Measurements from ENCODE around the gene CRYGS.
"Not testable (repeated sequence)": the region's sequence is repeated elsewhere in the genome, so short reads cannot be mapped to it uniquely, and the experiment has no call there.

Gene CRYGS

DNA sequence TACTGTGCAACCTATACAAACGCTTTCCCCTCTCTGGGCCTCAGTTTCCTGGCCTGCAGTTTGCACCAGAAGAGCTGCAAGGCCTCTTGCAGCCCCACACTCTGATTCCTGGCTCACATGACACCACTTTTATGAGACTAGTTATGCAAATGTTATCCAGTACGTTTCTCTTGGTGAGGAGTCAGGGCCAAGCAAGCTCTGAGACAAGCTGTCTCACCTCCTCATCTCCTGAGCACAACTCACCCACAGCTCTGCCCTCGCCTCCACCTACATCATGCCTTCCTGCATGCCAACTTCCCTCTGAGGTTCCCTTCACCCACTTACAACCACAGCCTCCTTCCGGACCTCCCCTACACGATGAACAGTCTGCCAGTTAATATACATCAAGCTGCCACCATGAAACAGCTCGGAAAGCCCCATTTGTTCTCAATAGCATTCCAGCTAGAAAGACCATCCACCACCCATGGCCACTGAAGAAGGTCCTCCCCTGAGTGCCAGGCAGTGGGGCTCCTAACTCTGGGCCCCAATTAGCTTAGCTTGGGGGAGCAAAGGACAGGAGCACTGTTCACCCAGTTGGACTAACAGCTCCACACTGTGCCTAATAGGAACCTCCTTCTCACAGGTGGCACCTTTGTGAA lies 25.0 kb downstream of the CRYGS start:
- DNase-seq (ENCODE audit: low spot score), result peak; percentile 48

DNA sequence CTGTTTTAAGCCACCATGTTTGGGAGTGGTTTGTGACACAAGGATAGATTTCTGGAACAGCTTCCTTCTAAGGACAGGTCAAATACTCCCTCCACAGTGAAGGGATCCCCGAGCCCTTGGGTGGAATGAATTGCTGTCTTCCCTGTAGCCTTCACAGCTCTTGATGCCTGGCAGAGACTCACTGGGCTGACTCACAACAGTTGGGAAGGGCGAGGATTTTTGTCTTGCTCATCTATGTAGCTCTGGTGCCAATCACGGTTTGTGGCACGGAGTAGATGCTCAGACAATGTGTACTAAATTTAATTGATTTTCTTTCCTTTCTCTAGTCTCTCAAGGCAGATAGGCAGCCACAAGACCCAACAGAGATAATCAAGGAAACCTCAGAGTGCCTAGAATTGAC lies 27.0 kb downstream of the CRYGS start:
- no peak for DNase-seq (ENCODE audit: low spot score)

DNA sequence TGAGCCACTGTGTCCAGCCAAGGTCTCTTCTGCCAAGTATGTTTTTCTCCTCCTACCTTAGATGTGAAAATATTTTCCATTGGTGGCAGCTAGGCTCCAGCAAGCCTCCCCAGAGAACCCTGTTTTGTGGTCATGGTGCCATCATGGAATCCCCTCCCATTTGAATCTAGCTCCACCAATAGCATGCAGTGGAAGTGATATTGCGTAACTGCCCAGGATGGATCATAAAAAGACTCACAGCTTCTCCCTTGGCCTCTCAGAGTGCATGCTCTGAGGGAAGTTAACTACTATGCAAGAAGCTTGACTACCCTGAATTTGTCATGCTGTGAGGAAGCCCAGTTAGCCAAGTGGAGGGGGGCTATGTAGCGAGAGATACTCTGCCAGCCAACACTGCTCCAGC lies 27.5 kb downstream of the CRYGS start:
- no peak for DNase-seq (ENCODE audit: low spot score)

DNA sequence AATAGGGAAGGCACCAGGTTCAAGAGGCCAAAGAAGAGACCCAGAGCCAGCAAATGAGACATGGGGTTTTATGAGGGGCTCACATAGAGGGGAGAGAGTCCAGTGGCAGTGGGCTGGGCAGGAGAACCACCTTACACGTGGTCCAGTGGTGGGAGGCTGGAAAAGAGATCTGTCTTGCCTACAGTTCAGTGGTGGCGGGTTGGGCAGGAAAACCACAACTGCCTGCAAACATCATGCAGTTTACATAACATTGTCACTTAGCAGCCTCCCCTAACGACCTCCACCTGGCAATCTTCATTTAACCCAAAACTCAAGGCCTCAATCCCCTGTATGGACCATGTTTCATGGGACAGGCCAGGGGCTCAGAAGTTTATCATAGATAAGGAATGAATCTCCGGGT lies 29.1 kb downstream of the CRYGS start:
- no peak for DNase-seq (ENCODE audit: low spot score)

DNA sequence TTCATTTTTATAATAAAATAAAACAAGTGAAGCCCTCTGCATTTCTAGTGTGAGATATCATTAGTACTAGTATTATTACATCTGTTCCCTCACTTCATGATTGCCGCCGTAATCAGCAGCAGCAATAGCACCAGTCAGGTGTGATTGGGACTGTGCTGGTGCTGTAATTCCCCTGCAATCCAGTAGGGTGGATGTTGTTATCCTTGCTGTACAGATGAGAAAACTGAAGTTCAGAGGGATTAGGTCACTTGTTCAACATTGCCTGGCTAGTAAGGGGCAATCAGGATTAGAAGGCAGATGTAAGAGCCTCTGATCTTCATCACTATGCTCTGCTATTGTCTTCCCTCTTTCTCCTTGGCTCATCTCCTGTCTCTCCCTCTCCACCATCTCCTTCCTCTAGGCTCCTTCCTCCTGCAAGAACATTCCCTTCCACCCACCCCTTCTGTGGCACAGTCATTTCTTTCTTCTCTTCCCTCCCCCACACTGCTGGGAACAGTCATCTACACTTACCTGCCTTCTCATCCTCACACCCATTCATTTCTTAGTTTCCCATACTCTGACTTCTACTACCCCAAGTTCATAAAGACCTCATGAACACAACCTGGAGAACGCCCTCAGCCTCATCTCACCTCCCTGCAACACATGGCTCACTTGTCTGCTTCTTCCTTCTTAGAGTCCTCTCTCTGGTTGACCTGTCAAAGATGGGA lies 29.7 kb downstream of the CRYGS start:
- DNase-seq (ENCODE audit: low spot score), result peak; percentile 36

DNA sequence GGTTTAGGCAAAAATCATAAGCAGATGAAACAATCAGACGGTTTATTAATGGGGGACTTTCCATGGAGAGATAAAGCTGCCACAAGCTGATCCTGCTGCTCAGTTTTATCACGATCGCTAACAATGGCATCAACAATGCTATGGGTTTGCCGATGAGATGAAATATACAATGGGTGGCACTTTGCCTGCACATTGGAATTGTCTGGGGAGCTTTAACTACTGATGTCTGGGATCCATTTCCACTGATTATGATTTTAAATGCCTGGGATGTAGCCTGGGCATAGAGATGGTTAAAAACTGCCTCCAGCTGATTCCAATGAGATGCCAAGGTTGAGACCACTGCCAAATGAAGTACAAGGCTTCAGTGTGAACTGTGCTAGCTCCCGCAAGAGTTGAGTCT lies 30.8 kb downstream of the CRYGS start:
- no peak for DNase-seq (ENCODE audit: low spot score)

DNA sequence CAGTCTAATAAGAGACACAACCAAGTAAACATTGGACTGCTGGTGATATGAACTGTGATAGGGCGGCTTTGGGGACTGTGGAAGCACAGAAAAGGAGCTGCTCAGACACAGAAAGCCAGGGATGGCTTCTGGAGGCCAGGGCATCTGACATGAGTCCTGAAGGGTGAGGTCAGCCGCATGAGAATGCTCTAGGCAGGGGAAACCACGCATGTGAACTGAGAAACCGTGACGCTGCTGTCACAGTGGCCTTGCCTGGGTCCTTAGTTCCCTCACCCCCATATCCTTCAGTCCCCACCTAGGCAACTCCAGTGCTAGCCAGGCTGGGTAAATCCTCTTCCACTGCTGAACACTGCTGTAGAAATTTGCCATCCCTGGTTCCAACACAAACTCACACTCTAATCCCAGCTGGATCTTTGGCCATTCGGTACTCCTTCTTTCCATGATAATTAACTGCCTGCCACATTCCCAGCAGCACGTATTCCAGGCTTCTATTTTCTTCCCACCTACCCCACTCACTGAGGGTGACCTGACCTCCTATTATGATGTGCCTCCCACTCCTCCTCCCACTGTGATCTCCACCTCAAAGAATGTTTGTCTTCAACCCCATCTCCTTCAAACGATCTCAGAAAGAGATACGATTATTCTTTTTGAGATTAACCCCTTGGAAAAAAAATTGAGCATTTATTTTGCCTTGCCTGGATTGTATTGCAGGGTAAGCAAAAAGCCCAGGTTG lies 31.4 kb downstream of the CRYGS start:
- DNase-seq (ENCODE audit: low spot score), result no peak

DNA sequence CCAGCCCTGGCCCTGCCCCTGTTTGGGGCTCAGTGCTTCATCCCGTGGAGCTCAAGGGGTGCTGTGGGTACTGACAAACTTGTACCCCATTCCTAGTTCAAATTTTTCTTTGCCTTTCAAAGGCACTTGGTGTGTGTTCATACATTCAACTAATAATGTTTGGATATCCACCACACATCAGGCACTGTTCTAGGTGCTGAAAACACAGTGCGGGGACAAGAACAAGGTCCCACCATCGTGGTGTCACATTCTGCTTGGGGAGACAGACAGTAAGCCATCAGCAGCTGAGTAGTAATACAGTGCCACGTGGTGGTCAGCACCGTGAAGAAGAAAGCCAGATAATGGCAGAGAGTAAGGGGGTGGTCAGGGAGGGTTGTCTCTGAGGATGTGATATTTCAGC lies 32.5 kb downstream of the CRYGS start:
- no peak for DNase-seq (ENCODE audit: low spot score)

DNA sequence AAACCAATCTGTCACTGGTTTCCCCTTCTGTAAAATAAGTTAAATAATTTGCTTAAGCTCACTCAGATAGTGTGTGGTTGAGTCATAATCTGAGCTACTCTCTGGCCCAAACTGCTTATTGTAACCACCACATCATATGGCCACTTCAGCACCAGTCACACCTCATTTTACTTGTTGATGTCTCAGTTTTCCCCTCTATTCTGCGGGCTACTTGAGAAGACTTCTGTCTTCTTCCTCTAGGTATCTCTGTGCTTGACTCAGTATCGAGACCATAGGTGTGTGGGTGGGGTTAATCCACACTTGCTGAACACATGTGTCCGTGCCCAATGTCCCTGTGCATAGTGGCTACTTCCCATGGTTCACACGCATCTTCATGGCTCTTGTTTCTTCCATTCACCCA lies 32.9 kb downstream of the CRYGS start:
- no peak for DNase-seq (ENCODE audit: low spot score)

DNA sequence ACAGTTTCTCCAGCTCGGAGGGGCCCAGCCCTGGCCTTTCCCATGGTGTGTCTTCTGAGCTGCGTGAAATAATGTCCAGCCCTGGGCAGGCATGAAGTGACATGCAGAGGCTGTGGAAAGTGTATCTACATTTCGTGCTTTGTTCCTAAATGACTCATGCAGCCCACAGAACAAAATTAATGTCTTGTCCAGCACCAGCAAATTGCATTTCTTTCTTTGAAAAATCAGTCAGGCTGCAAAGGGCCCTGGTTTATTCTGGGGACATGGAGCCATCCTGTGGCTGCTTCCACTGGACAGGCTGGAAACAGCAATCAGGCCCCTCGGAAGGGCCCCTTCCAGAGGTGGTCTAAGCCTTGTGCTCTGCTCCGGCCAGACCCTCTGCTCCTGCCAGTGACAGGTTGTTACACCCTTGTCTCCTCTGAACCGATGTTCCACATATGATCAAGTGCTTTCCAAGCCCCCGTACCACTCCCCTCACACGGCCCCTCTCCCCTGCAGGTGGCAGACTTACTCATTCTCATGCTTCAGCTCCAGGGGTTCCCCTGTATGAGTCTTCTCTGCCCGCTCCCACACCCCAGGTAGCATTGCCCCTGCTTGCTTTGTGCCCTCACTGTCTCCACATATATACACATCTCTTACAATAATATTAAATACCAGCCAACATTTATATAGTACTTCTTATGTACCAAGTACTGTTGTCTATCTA lies 33.7 kb downstream of the CRYGS start:
- no peak for DNase-seq (ENCODE audit: low spot score)

DNA sequence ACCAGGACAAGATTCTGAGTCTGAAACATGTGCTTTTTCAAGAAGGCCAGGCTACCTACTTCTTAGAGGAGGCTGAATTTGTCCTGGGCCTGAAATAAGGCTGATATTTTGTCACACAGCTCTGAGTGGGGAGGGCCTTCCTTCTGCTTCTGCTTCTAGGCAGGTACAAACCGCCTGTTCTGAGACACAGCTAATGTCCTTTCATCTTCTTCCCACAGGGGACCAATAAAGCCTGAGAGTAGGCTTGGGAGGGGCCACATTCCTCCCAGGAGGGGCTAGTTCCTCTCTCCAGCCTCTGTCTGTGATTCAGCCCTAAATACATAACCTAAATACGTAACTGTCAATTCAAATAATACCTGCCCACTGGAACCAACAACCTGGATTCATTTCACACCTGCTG lies 34.8 kb downstream of the CRYGS start:
- DNase-seq (ENCODE audit: low spot score), result no peak

DNA sequence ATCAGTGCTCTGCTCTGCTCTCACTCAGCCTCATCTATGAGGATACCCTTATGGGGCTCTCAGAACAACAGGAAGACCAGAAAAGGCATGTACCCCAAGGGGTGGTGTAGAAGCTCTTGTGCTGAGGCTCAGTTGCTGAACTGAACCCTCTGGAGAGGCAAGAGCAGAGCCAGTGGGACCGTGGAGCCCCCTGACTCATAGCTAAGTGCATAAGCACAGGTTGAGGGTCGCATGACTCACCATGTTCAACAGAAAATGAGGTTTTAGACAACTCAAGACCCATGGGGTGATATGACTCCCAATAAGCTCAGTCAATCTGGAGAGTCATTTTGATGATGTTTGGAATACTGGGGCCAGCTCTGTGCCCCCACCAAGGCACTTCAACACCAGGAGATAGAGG lies 37.3 kb downstream of the CRYGS start:
- no peak for DNase-seq (ENCODE audit: low spot score)

DNA sequence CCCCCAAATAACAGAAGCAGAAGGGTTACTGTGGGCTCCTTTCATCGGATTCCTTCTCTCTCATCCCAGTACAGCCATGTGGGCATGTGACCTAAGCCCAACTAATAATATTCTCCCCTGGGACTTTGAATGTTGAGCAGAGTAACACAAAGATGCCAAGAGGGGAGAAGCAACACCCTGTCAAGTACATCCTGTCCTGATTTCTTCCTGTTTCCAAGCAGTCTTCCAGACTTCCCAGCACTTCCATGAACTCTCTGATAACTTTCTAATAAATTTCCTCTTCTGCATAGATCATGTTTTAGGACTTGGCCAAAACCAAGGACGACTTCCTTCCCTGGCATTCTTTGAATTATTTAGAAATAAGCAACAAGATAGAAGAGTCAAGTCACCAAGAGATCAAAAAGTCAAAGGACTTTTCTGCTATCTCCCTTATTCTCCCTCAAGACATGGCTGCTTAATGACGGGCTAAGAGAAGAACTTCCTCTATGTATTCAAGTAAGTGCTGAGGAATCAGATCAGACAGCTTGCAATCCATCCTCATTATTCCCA lies 37.9 kb downstream of the CRYGS start:
- DNase-seq (ENCODE audit: low spot score), result no peak

DNA sequence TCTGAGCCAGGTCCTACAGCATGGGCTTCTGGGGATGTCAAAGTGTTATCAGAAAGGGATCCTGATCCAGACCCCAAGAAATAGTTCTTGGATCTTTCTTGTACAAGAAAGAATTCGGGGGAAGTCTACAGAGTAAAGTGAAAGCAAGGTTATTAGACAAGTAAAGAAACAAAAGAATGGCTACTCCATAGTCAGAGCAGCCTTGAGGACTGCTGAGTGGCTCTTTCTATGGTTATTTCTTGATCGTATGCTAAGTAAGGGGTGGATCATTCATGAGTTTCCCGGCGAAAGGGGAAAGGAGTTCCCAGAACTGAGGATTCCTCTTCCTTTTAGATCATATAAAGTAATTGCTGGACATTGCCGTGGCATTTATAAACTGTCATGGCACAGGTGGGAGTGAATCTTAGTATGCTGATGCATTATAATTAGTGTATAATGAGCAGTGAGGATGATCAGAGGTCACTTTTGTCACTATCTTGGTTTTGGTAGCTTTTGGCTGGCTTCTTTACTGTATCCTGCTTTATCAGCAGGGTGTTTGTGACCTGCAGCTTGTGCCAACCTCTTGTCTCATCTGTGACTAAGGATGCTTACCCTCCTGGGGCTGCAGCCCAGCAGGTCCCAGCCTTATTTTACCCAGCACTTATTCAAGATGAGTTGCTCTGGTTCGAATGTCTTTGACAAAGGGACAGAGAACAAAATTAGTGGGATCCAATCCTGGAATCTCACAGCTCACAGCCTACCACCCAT lies 41.0 kb downstream of the CRYGS start:
- DNase-seq (ENCODE audit: low spot score), result no peak

DNA sequence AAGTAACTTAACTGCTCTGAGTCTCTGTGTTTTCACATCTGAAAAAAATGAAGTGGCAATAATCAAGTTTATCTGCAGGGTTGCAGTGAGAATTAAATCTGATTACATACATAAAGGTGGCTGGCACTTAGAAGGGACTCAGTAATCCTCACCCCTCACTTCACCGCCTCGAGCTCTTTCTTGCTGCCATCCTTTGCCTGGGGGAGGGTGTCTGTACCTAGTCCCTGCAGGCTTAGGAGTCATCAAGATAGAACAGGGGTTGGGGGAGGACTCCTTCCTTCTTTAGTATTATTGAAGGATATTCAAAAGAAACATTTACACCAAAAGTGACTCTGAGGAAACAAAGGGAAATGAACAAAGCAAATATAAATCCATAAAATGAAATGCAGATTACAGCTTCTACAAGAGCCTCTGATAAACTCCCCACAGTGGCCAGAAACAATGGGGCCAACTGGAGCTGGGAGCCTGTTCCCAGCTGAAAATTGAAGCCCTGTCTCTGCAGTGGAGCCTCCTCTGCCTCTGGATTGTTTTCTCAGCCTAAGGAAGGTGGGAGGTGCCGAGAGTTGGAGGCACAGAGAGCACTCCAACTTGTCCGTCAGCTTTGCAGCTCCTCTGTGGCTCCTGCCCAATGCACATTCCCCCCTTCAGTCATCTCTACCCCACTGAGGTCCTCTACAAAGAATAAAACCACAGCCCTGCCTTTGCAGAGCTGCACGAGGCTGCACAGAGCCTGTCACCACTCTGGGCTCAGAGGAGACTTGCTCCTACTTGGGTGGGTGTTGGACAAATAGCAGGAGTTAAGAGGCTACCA lies 41.8 kb downstream of the CRYGS start:
- DNase-seq (ENCODE audit: low spot score), result no peak

DNA sequence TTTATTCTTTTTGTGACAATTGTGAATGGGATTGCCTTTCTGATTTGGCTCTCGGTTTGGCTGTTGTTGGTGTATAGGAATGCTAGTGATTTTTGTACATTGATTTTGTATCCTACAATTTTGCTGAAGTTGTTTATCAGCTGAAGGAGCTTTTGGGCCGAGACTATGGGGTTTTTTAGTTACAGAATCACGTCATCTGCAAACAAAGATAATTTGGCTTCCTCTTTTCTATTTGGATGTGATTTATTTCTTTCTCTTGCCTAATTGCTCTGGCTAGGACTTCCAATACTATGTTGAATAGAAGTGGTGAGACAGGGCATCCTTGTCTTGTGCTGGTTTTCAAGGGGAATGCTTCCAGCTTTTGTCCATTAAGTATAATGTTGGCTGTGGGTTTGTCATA lies 44.2 kb downstream of the CRYGS start:
- not testable (repeated sequence) for DNase-seq (ENCODE audit: low spot score)

DNA sequence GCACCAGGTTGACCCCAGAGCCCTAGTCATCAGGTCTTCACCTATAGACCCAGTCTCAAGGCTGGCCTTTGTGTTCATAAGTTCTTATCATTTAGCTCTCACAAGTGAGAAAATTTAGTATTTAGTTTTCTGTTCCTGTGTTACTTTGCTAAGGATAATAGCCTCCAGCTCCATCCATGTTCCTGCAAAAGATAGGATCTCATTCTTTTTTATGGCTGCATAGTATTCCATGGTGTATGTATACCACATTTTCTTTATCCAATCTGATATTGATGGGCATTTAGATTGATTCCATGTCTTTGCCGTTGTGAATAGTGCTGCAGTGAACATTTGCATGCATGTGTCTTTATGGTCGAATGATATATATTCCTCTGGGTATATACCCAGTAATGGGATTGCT lies 46.2 kb downstream of the CRYGS start:
- not testable (repeated sequence) for DNase-seq (ENCODE audit: low spot score)

DNA sequence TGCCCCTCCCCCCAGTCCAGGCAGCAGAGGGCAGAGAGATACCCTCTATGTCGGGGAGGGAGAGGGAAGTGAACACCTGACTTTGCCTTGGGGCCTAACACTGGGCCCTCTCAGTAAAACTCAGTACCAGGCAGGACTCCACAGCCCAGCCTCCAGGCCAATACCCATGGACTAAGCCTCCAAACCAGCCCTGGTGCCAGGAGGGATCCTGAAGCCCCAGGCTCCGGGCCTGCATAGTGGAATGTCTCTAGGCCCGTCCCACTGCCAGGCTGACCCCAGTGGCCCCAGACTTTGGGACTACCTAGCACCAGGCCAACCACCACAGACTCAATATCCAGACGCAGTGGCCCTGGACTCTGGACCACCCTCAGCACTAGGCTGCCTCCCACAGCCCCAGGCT lies 46.6 kb downstream of the CRYGS start:
- no peak for DNase-seq (ENCODE audit: low spot score)

DNA sequence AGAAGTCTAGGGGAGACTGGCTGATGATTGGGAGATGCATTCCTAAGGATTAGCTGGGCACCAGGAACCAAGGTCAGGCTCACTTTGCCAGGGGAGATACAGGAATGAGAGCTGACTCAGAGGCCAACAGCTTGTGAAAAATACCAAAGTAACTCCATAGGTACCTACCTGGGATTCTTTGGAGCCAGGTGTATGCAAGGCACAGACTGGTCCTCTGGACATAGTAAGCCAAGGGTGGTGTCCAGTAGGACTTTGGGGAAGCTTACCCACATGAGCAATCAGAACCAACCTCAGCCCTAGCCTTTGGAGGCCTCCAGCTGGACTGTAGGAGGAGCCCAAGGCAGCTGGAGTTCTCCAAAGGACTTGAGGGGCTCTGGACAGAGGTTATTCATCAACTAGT lies 47.5 kb downstream of the CRYGS start:
- DNase-seq (ENCODE audit: low spot score), result no peak

DNA sequence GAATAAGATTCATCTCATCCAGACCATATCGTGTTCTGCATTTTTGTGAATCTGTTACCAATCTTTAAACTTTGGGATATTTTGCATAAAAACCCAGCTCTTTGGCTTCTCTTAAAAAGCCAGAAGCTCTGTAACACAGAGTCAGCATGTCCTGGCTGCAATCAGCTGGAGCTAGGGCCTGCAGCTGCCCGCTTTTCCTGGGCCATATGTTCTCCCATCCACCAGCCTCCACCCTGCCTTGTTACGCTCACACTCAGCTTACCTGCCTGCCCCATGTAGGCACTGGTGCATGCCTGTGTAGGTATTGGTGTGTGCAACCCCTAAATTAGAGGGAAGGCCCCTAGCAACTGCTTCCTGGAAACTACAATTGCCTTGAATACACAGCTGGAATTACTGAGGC lies 48.2 kb downstream of the CRYGS start:
- no peak for DNase-seq (ENCODE audit: low spot score)
